Measurements from ENCODE around the gene NUDT1. TPM values are rescaled to one million over a fixed set of nuclear protein-coding genes. Genes with fewer than 3 reads are reported as not detected.

NUDT1 gene
- total RNA-seq, 1 experiment from 2014 or later, result 84.7 TPM

GRCh38 chr7:2218444-2218785, 23.6 kb upstream of the NUDT1 start:
- H3K9me3 ChIP-seq (ENCODE audit: control insufficient read depth, low read depth, low read length), result no peaks in the 10 kb centered on the region
- no peak overlapping the region for H3K27ac Mint-ChIP-seq
- H2BK12ac ChIP-seq (ENCODE audit: insufficient read length, low read depth, low read length), result no peak overlapping the region
- H3K79me1 ChIP-seq (ENCODE audit: insufficient read depth, low read depth, low read length, poor library complexity, severe bottlenecking), result no peaks in the 10 kb centered on the region
- H3K27me3 Mint-ChIP-seq (ENCODE audit: low read depth), result peaks cover 2% of the 10 kb centered on the region
- no peak overlapping the region for H3K56ac ChIP-seq (ENCODE audit: insufficient read length, low read depth, low read length)
- no peak overlapping the region for H3T11ph ChIP-seq (ENCODE audit: low read length)
- H2BK5ac ChIP-seq (ENCODE audit: insufficient read length, low read length), result no peak overlapping the region
- no peak overlapping the region for H3K4me2 ChIP-seq (ENCODE audit: insufficient read depth, insufficient read length, low read length)
- no peaks in the 10 kb centered on the region for H4K20me1 ChIP-seq (ENCODE audit: control insufficient read depth, insufficient read depth, insufficient read length)
- H2BK20ac ChIP-seq (ENCODE audit: low read depth, low read length, poor library complexity, severe bottlenecking), result no peak overlapping the region
- no peak overlapping the region for H3K14ac ChIP-seq (ENCODE audit: insufficient read depth, low read length)
- H3K79me2 ChIP-seq (ENCODE audit: insufficient read depth, low read length), result no peaks in the 10 kb centered on the region
- no peak overlapping the region for H2BK15ac ChIP-seq (ENCODE audit: low read depth, low read length)
- no peak overlapping the region for H3K4me3 Mint-ChIP-seq
- H3K27ac ChIP-seq (ENCODE audit: insufficient read length, low read depth, low read length), result no peak overlapping the region
- WGBS (ENCODE audit: extremely low coverage, insufficient read length, low lambda C conversion rate), result no CpG with 5 or more reads among the region's 9 CpGs
- no peak overlapping the region for H4K8ac ChIP-seq (replicated peaks; ENCODE audit: insufficient read length, low read depth, low read length)
- no peak overlapping the region for H2AFZ ChIP-seq (ENCODE audit: low read length)
- H4K91ac ChIP-seq (ENCODE audit: insufficient read length, low read depth, low read length), result no peak overlapping the region
- no peak for TF ChIP-seq CTCF (conservative IDR thresholded peaks at IDR 0.05)
- no peaks in the 10 kb centered on the region for H3K4me1 Mint-ChIP-seq
- no peak for DNase-seq
- H3K9ac ChIP-seq (ENCODE audit: extremely low read depth, insufficient read length, low read length), result no peak overlapping the region
- H3K27me3 ChIP-seq (ENCODE audit: insufficient read depth, low read length), result no peaks in the 10 kb centered on the region
- H3K4ac ChIP-seq (ENCODE audit: low read depth, low read length), result no peak overlapping the region
- peaks cover 52 to 91% (median 82%) of the 10 kb centered on the region in 3 experiments for H3K36me3 Mint-ChIP-seq (ENCODE audit: insufficient read depth in 1 of 3, low read depth in 3 of 3)
- no peak overlapping the region for H3K18ac ChIP-seq (ENCODE audit: insufficient read length, low read depth, low read length)
- H3K4me1 ChIP-seq (ENCODE audit: insufficient read depth, low read length), result no peaks in the 10 kb centered on the region
- H2BK120ac ChIP-seq (ENCODE audit: low read depth, low read length, poor library complexity, severe bottlenecking), result no peak overlapping the region
- H3K23ac ChIP-seq (ENCODE audit: insufficient read length, low read depth, low read length), result no peak overlapping the region
- peaks cover 0 to 2% of the 10 kb centered on the region in 2 experiments; a peak in 1 of 5 replicates for H3K9me3 Mint-ChIP-seq
- H2AK5ac ChIP-seq (ENCODE audit: insufficient read length, low read length), result no peak overlapping the region
- H3K23me2 ChIP-seq (ENCODE audit: insufficient read length, low read depth, low read length, poor library complexity, severe bottlenecking), result no peaks in the 10 kb centered on the region
- no peak overlapping the region for H4K5ac ChIP-seq (ENCODE audit: insufficient read length, low read depth, low read length)
